GM23338 (cell line): ENCODE measurements around the gene COL6A3. TPM values are rescaled to one million over a fixed set of nuclear protein-coding genes. Genes with fewer than 3 reads are reported as not detected.

Source experiments
- ATAC-seq: fragments of 200-7000 bp; cut with Tn5 transposase; 3 replicates; pipeline ENCODE4 v1.9.1; 2020
- DNase-seq: peaks from one replicate; pipeline ENCODE4 v3.0.0-alpha.2; 2015; ENCODE audit warnings: low spot score
- H2AFZ ChIP-seq: fragments of 200-600 bp; sonication (generic); 2 replicates; pipeline ENCODE4 v1.8.0; 2016; ENCODE audit warnings: antibody characterized with exemption, mild to moderate bottlenecking, moderate library complexity
- H3F3A ChIP-seq: fragments of 200-600 bp; sonication (generic); replicated peaks from 2 replicates; pipeline ENCODE4 v1.8.0; 2017; ENCODE audit warnings: antibody characterized with exemption, mixed run types, low read depth
- H3K27ac ChIP-seq: fragments of 200-600 bp; sonication (generic); 2 replicates; pipeline ENCODE4 v1.6.1; 2016; ENCODE audit warnings: low read depth
- H3K27me3 ChIP-seq: fragments of 200-600 bp; sonication (generic); 2 replicates; pipeline ENCODE4 v1.8.0; 2016; ENCODE audit warnings: mild to moderate bottlenecking, mixed run types, moderate library complexity; ENCODE audit not compliant: insufficient read depth
- H3K36me3 ChIP-seq: fragments of 200-600 bp; sonication (generic); 2 replicates; pipeline ENCODE4 v1.8.0; 2016; ENCODE audit warnings: mild to moderate bottlenecking; ENCODE audit not compliant: insufficient read depth
- H3K4me1 ChIP-seq: fragments of 200-600 bp; sonication (generic); 2 replicates; pipeline ENCODE4 v1.8.0; 2016; ENCODE audit warnings: mild to moderate bottlenecking, moderate library complexity; ENCODE audit not compliant: insufficient read depth
- H3K4me2 ChIP-seq: fragments of 200-600 bp; sonication (generic); 2 replicates; pipeline ENCODE4 v1.7.1; 2017; ENCODE audit warnings: mixed run types
- H3K4me3 ChIP-seq: fragments of 200-600 bp; sonication (generic); 2 replicates; pipeline ENCODE4 v1.6.1; 2016; ENCODE audit warnings: mixed run types
- H3K79me2 ChIP-seq: fragments of 200-600 bp; sonication (generic); replicated peaks from 2 replicates; pipeline ENCODE4 v1.8.0; 2017; ENCODE audit warnings: mild to moderate bottlenecking; ENCODE audit not compliant: insufficient read depth
- H3K9me2 ChIP-seq: fragments of 200-600 bp; sonication (generic); 2 replicates; pipeline ENCODE4 v1.8.0; 2017; ENCODE audit not compliant: insufficient read depth
- H4K20me1 ChIP-seq: fragments of 200-600 bp; sonication (generic); replicated peaks from 2 replicates; pipeline ENCODE4 v1.8.0; 2017; ENCODE audit warnings: mild to moderate bottlenecking; ENCODE audit not compliant: insufficient read depth
- H3K27ac Mint-ChIP-seq: 2 replicates; pipeline ENCODE4 v1.8.0; 2020; ENCODE audit warnings: inconsistent platforms, mild to moderate bottlenecking, moderate library complexity, mixed read lengths
- H3K27me3 Mint-ChIP-seq: 3 replicates; pipeline ENCODE4 v1.8.0; 2022; ENCODE audit warnings: low read depth, mild to moderate bottlenecking, moderate library complexity, mixed read lengths, inconsistent platforms; ENCODE audit not compliant: insufficient read depth, poor library complexity
- H3K36me3 Mint-ChIP-seq: 3 replicates; pipeline ENCODE4 v1.8.0; 2021; ENCODE audit warnings: low read depth, mild to moderate bottlenecking, inconsistent platforms, moderate library complexity, mixed read lengths
- H3K4me1 Mint-ChIP-seq: 3 replicates; pipeline ENCODE4 v1.8.0; 2020; ENCODE audit warnings: mild to moderate bottlenecking, inconsistent platforms, mixed read lengths
- H3K4me3 Mint-ChIP-seq: 3 replicates; pipeline ENCODE4 v1.8.0; 2021; ENCODE audit warnings: moderate library complexity, mild to moderate bottlenecking, inconsistent platforms, mixed read lengths
- H3K9me3 Mint-ChIP-seq: 3 replicates; pipeline ENCODE4 v1.8.0; 2020; ENCODE audit warnings: moderate library complexity, mild to moderate bottlenecking, inconsistent platforms, mixed read lengths
- CREB1 ChIP-seq: fragments of 250-450 bp; sonication (Bioruptor Pico); IDR thresholded peaks from 2 replicates; pipeline ENCODE4 v1.5.0; 2020; ENCODE audit warnings: low read depth, mild to moderate bottlenecking, moderate library complexity
- CTCF ChIP-seq, 2 experiments: fragments of 200-600 bp in 1 of 2; sonication (generic) in 1 of 2; conservative IDR thresholded peaks; 2 replicates each; pipeline versions ENCODE4 v1.5.1 to v1.6.1; 2016 to 2017; ENCODE audit warnings: antibody characterized with exemption in 2 of 2, low read depth in 2 of 2, mild to moderate bottlenecking in 2 of 2, moderate library complexity in 1 of 2
- ETS1 ChIP-seq: IDR thresholded peaks from 2 replicates; pipeline ENCODE4 v1.6.1; 2016; ENCODE audit warnings: antibody characterized with exemption
- EZH2 ChIP-seq: fragments of 200-600 bp; sonication (generic); IDR thresholded peaks from one replicate; pipeline ENCODE4 v1.8.0; 2017; ENCODE audit warnings: antibody characterized with exemption, mild to moderate bottlenecking, low read depth; ENCODE audit not compliant: unreplicated experiment
- EZH2phosphoT487 ChIP-seq: fragments of 200-600 bp; sonication (generic); IDR thresholded peaks from one replicate; pipeline ENCODE4 v1.8.1; 2018; ENCODE audit warnings: antibody characterized with exemption; ENCODE audit not compliant: unreplicated experiment
- NANOG ChIP-seq: IDR thresholded peaks from 2 replicates; pipeline ENCODE4 v1.6.1; 2016; ENCODE audit warnings: antibody characterized with exemption, borderline replicate concordance
- POLR2AphosphoS5 ChIP-seq: IDR thresholded peaks from 2 replicates; pipeline ENCODE4 v1.6.1; 2016; ENCODE audit warnings: antibody characterized with exemption, low read depth
- REST ChIP-seq: IDR thresholded peaks from one replicate; pipeline ENCODE4 v1.6.1; 2018; ENCODE audit warnings: antibody characterized with exemption; ENCODE audit not compliant: unreplicated experiment
- STAT1 ChIP-seq: IDR thresholded peaks from one replicate; pipeline ENCODE4 v1.6.1; 2016; ENCODE audit warnings: antibody characterized with exemption; ENCODE audit not compliant: unreplicated experiment
- ZNF114 ChIP-seq: fragments of 250-450 bp; sonication (Bioruptor Pico); IDR thresholded peaks from 2 replicates; pipeline ENCODE4 v1.5.0; 2020; ENCODE audit warnings: mild to moderate bottlenecking, moderate library complexity
- ZNF331 ChIP-seq: fragments of 250-450 bp; sonication (Bioruptor Pico); IDR thresholded peaks from 2 replicates; pipeline ENCODE4 v1.5.0; 2020; ENCODE audit warnings: low read depth, mild to moderate bottlenecking, moderate library complexity
- ZNF462 ChIP-seq: fragments of 250-450 bp; sonication (Bioruptor Pico); IDR thresholded peaks from 2 replicates; pipeline ENCODE4 v1.5.0; 2020; ENCODE audit warnings: mild to moderate bottlenecking, moderate library complexity
- polyA plus RNA-seq: library from polyadenylated mRNA; unstranded; fragments of >200 nt; fragmentation: Nextera tagmentation; extraction: Ambion mirVana; gene quantifications from 2 replicates; pipeline ENCODE4 v1.2.1, GENCODE V29; 2016
- total RNA-seq: library from RNA; depleted of rRNA; stranded (reverse); fragments of >200 nt; shearing (Covaris generic); gene quantifications from 2 replicates; pipeline ENCODE4 v1.2.3, GENCODE V29; 2014

COL6A3 gene
- total and polyA plus RNA-seq, 2 experiments from 2014 or later: 1.2 to 7.3 TPM

- TF ChIP-seq EZH2: no peak
- no peak for TF ChIP-seq POLR2AphosphoS5
- TF ChIP-seq STAT1: no peak
Observed at GRCh38 chr2:237459741-237460174, 45.8 kb upstream of the COL6A3 start (continued).

GRCh38 chr2:237459226-237459625, 45.3 kb upstream of the COL6A3 start:
- H3K79me2 ChIP-seq: no peaks in the 10 kb centered on the region
- TF ChIP-seq ZNF114 (CRISPR knock-in tag) (no peak), ZNF331 (CRISPR knock-in tag) (no peak), ZNF462 (CRISPR knock-in tag) (no peak), EZH2 (no peak), NANOG (no peak), ETS1 (no peak), EZH2phosphoT487 (no peak), REST (no peak), STAT1 (no peak), CTCF (conservative IDR thresholded peaks at IDR 0.05; ENCODE audit: low read depth in 2 of 2) (no peak), CREB1 (CRISPR knock-in tag) (no peak), POLR2AphosphoS5 (no peak)
- no peaks in the 10 kb centered on the region for H3K27me3 ChIP-seq
- H3F3A ChIP-seq: no peaks in the 10 kb centered on the region
- peaks cover 16% of the 10 kb centered on the region for H3K9me2 ChIP-seq
- no peaks in the 10 kb centered on the region for H3K36me3 Mint-ChIP-seq
- H3K27ac Mint-ChIP-seq: no peak overlapping the region
- no peak overlapping the region for H3K4me2 ChIP-seq
- no peaks in the 10 kb centered on the region for H3K4me1 ChIP-seq
- no peak overlapping the region for H3K4me3 ChIP-seq
- no peak for ATAC-seq
- no peak for DNase-seq
- no peak overlapping the region for H3K4me3 Mint-ChIP-seq
- peaks cover 6% of the 10 kb centered on the region for H3K27me3 Mint-ChIP-seq
- H2AFZ ChIP-seq: no peak overlapping the region
- H3K9me3 Mint-ChIP-seq: peaks cover 14% of the 10 kb centered on the region; the same call in 2 of the 3 replicates
- H3K27ac ChIP-seq: no peak overlapping the region
- H3K36me3 ChIP-seq: no peaks in the 10 kb centered on the region
- H3K4me1 Mint-ChIP-seq: no peaks in the 10 kb centered on the region
- no peaks in the 10 kb centered on the region for H4K20me1 ChIP-seq
